Breast epithelium (tissue), 4 donors: ENCODE results near the gene NME4. TPM values are rescaled to one million over a fixed set of nuclear protein-coding genes. Genes with fewer than 3 reads are reported as not detected.

Experiments
- DNase-seq, 2 donors: peaks; one replicate each; pipeline ENCODE4 v3.0.0-alpha.2; 2019; ENCODE audit warnings: low spot score in 2 of 2
- H3K27ac ChIP-seq, 2 donors: fragments of 200-600 bp; sonication (generic) in 1 of 2; one replicate each; pipeline ENCODE4 v1.5.1; 2016 to 2019; ENCODE audit warnings: mild to moderate bottlenecking in 1 of 2
- H3K27me3 ChIP-seq, 2 donors: fragments of 200-600 bp; sonication (generic) in 1 of 2; one replicate each; pipeline versions ENCODE4 v1.5.1 to v1.6.0; 2017 to 2019; ENCODE audit warnings: control low read depth in 1 of 2, mild to moderate bottlenecking in 1 of 2
- H3K36me3 ChIP-seq: fragments of 200-600 bp; one replicate; pipeline ENCODE4 v1.5.1; 2019
- H3K4me1 ChIP-seq, 2 donors: fragments of 200-600 bp; sonication (generic); one replicate each; pipeline ENCODE4 v1.5.1; 2016 to 2019; ENCODE audit warnings: control low read depth in 1 of 2
- H3K4me3 ChIP-seq, 3 donors: fragments of 200-600 bp; sonication (generic); 1 replicate in 2 of 3; 2 replicates in 1 of 3; pipeline ENCODE4 v1.5.1; 2016 to 2019; ENCODE audit warnings: mild to moderate bottlenecking in 3 of 3, moderate library complexity in 2 of 3
- H3K9me3 ChIP-seq, 2 donors: fragments of 200-600 bp; sonication (generic) in 1 of 2; one replicate each; pipeline ENCODE4 v1.5.1; 2016 to 2019; ENCODE audit warnings: control low read depth in 1 of 2
- CTCF ChIP-seq, 3 donors: fragments of 450-650 bp; IDR thresholded peaks; one replicate each; pipeline ENCODE4 v1.5.1; 2016 to 2017; ENCODE audit warnings: antibody characterized with exemption in 3 of 3, mild to moderate bottlenecking in 3 of 3, moderate library complexity in 3 of 3
- POLR2A ChIP-seq: fragments of 450-650 bp; IDR thresholded peaks from one replicate; pipeline ENCODE4 v1.6.1; 2016; ENCODE audit warnings: antibody characterized with exemption, mild to moderate bottlenecking, moderate library complexity
- POLR2AphosphoS5 ChIP-seq, 3 donors: sonication (generic); formaldehyde crosslinking; IDR thresholded peaks; one replicate each; pipeline ENCODE4 v1.6.1; 2017; ENCODE audit warnings: antibody characterized with exemption in 3 of 3
- intact Hi-C: fragments of 100-400 bp; cut with DNase I; formaldehyde crosslinking; loops from one replicate; pipeline ENCODE4 v1.15.1; 2023; ENCODE audit warnings: low total_unique reads
- total RNA-seq, 3 donors: library from RNA; depleted of rRNA; stranded (reverse); fragments of >200 nt; gene quantifications; one replicate each; pipeline ENCODE4 v1.1.0, GENCODE V29; 2016

NME4 gene
- total RNA-seq, 3 donors from 2014 or later = 46.5 to 118 (median 78.0) TPM

GRCh38 chr16:398561-399339, 1.8 kb downstream of the NME4 start:
- Histone ChIP-seq H3K4me1 (no peaks in the 10 kb centered on the region), H3K4me3 (no peak overlapping the region), H3K36me3 (no peaks in the 10 kb centered on the region), H3K27ac (peak overlapping the region; percentile 73 to 91), H3K27me3 (no peaks in the 10 kb centered on the region), H3K9me3 (no peaks in the 10 kb centered on the region)
- no peak for TF ChIP-seq POLR2A
- TF ChIP-seq CTCF (IDR thresholded peaks at IDR 0.05) = no peak
- no peak for TF ChIP-seq POLR2AphosphoS5 (IDR thresholded peaks at IDR 0.05)
- intact Hi-C loops = no loop called here
- no peak for DNase-seq

- Histone ChIP-seq H3K4me1 (no peaks in the 10 kb centered on the region), H3K27ac (no peak overlapping the region), H3K27me3 (no peaks in the 10 kb centered on the region), H3K9me3 (no peaks in the 10 kb centered on the region), H3K36me3 (no peaks in the 10 kb centered on the region), H3K4me3 (no peak overlapping the region)
- no peak for DNase-seq
- TF ChIP-seq POLR2AphosphoS5 (IDR thresholded peaks at IDR 0.05) = no peak
- no peak for TF ChIP-seq CTCF (IDR thresholded peaks at IDR 0.05)
- TF ChIP-seq POLR2A = no peak
- intact Hi-C loops = no loop called here
These were observed 2.5 kb downstream of the NME4 start for GRCh38 chr16:399340-400019.

- no peak for TF ChIP-seq POLR2A
- no peak for TF ChIP-seq CTCF (IDR thresholded peaks at IDR 0.05)
- TF ChIP-seq POLR2AphosphoS5 (IDR thresholded peaks at IDR 0.05) = no peak
- Histone ChIP-seq H3K4me1 (no peaks in the 10 kb centered on the region), H3K9me3 (no peaks in the 10 kb centered on the region), H3K4me3 (peak overlapping the region in 1 of 3 donors; percentile 59), H3K27ac (peak overlapping the region in 1 of 2 donors; percentile 93), H3K27me3 (no peaks in the 10 kb centered on the region), H3K36me3 (no peaks in the 10 kb centered on the region)
- intact Hi-C loops = no loop called here
- DNase-seq = no peak
These were observed 3.1 kb downstream of the NME4 start for GRCh38 chr16:400061-400591.

- Histone ChIP-seq H3K4me3 (peak within 1 kb of the TSS; percentile 59 to 96 (median 60)), H3K36me3 (no peaks in the 10 kb centered on the region), H3K27me3 (no peaks in the 10 kb centered on the region), H3K4me1 (no peaks in the 10 kb centered on the region), H3K27ac (peak within 1 kb of the TSS; percentile 77 to 93), H3K9me3 (no peaks in the 10 kb centered on the region)
- peak; percentile 95 to 99 for DNase-seq
- TF ChIP-seq POLR2A (peak; percentile 62), CTCF (IDR thresholded peaks at IDR 0.05) (peak in 2 of 3 donors; percentile 28 to 43), POLR2AphosphoS5 (IDR thresholded peaks at IDR 0.05) (peak; percentile 40 to 90 (median 59))
- intact Hi-C loops = no loop called here
These were observed 4.7 kb downstream of the NME4 start, which contains the start of gene DECR2 for GRCh38 chr16:401468-402348. Gene DECR2 (plus strand): TSS chr16:401885. CDS start chr16:401964, 79 bp downstream.
